HFF-Myc (cell line): ENCODE measurements around the gene UBE2B.
A peak's percentile ranks its signal among the peaks of the same experiment; 100 is the strongest.

Source experiments
- DNase-seq: peaks from one replicate; pipeline ENCODE4 v3.0.0-alpha.2; 2011; ENCODE audit warnings: low read depth; ENCODE audit errors: extremely low read depth
- H3K4me3 ChIP-seq: replicated peaks from 2 replicates; pipeline ENCODE4 v1.5.1; 2011; ENCODE audit warnings: low read depth, mild to moderate bottlenecking, control low read depth, low read length
- TF ChIP-seq, protein P1 (sequence below): IDR thresholded peaks from 2 replicates; pipeline ENCODE4 v1.5.1; 2012; ENCODE audit warnings: mild to moderate bottlenecking, low read depth, low read length, control low read depth; ENCODE audit errors: missing control alignments

The UBE2B gene

DNA sequence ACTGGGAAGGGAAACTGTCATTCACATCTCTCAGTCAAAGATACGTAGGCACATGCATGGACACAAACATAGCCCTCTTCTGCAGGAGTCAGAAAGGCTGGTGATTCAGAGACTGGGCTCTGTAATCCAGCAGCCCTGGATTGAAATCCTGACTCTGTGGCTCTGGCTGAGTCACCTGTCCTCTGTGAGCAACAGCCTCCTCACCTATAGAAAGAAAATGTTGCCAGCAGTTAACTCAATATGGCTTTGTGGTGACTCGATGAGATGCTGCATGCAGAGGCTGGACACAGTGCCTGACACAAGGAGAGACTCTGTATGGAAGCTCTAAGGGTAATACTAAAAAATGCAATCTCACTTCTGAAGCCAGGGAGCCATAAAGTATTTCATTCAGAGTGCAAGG, 64.2 kb downstream of the UBE2B start:
- TF ChIP-seq, protein P1, sequence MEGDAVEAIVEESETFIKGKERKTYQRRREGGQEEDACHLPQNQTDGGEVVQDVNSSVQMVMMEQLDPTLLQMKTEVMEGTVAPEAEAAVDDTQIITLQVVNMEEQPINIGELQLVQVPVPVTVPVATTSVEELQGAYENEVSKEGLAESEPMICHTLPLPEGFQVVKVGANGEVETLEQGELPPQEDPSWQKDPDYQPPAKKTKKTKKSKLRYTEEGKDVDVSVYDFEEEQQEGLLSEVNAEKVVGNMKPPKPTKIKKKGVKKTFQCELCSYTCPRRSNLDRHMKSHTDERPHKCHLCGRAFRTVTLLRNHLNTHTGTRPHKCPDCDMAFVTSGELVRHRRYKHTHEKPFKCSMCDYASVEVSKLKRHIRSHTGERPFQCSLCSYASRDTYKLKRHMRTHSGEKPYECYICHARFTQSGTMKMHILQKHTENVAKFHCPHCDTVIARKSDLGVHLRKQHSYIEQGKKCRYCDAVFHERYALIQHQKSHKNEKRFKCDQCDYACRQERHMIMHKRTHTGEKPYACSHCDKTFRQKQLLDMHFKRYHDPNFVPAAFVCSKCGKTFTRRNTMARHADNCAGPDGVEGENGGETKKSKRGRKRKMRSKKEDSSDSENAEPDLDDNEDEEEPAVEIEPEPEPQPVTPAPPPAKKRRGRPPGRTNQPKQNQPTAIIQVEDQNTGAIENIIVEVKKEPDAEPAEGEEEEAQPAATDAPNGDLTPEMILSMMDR = no peak
- H3K4me3 ChIP-seq = no peak overlapping the region
- no peak for DNase-seq

GRCh38 chr5:134436523-134437339, 65.4 kb downstream of the UBE2B start:
- TF ChIP-seq, protein P1 = no peak
- H3K4me3 ChIP-seq = no peak overlapping the region
- no peak for DNase-seq

DNA sequence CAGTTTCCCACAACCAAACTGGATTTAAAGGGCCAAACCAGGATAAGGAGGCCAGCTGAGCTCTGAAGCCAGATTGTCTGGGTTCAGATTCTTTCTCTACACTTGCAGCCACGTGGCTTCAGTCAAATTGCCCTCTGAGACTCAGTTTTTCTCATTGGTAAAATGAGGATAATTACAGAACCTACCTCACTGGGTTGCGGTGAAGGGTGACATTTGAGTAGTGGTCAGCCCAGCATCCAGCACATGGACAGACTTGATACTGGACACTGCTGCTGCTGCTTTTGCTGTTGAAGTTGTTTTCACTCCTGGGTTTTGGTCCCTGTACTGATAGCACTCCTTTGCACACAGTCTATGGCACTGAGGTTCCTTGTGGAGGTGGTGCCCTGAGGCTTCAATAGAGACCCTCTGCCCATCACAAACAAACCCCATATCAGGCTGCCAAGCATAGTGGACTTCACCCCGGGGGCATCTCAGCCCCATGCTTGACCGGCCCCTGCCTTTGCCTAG, 66.0 kb downstream of the UBE2B start:
- TF ChIP-seq, protein P1 = no peak
- no peak overlapping the region for H3K4me3 ChIP-seq

DNA sequence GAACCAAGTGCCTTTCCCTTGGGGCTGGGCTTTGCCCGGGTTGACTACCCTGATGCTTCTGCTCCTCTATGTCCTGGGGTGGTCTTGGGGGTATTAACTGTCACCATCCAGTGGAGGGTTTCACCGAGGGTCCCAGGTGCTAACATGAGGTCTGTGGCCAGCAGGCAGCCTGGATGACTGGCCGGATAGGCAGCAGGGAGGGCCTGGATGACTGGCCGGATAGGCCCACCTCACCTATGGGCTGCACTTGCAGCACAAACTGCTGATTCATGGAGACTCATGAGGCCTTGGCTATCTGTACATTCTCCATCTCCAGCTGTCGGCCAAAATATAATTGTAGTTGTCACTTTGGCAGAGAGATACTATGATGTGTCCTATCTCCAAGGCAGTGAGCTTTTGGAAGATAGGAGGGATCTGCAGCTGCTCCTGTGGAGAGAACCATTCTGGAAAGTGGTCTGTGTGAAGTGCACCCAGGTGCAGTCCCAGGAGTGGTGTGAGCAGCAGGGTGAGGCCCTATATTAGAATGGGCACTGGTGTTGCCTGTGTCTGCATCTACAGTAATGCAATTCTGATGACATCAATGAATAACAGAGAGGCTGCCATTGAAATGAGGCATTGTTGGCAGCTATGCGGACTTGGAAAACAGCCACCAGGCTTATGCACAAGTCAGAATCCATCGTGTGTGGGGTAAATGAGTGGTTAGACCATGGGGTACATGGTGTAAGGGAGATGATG, 66.6 kb downstream of the UBE2B start:
- TF ChIP-seq, protein P1 = no peak
- no peak for DNase-seq
- H3K4me3 ChIP-seq = no peak overlapping the region

More for the DNA sequence above, 66.0 kb downstream of the UBE2B start:
- DNase-seq = no peak

- no peak overlapping the region for H3K4me3 ChIP-seq
- no peak for DNase-seq
- TF ChIP-seq, protein P1 = no peak
Measured at GRCh38 chr5:134438721-134439123, 67.4 kb downstream of the UBE2B start.

GRCh38 chr5:134439210-134439654, 67.9 kb downstream of the UBE2B start:
- TF ChIP-seq, protein P1 = no peak
- peak; percentile 63 for DNase-seq
- no peak overlapping the region for H3K4me3 ChIP-seq
